Tibial artery (tissue), 4 donors: ENCODE measurements around the gene INF2.
A peak's percentile ranks its signal among the peaks of the same experiment; 100 is the strongest.

Experiments used
- DNase-seq, 2 donors: peaks; one replicate each; pipeline ENCODE4 v3.0.0-alpha.2; 2019
- H3K27ac ChIP-seq, 2 donors: fragments of 200-600 bp; sonication (generic) in 1 of 2; 1 replicate in 1 of 2; 2 replicates in 1 of 2; pipeline ENCODE4 v1.5.1; 2018 to 2019; ENCODE audit warnings: mild to moderate bottlenecking in 1 of 2
- H3K27me3 ChIP-seq, 2 donors: fragments of 200-600 bp; sonication (generic) in 1 of 2; one replicate each; pipeline versions ENCODE4 v1.5.1 to v1.6.0; 2016 to 2019
- H3K36me3 ChIP-seq, 3 donors: fragments of 200-600 bp; sonication (generic) in 2 of 3; one replicate each; pipeline ENCODE4 v1.5.1; 2016 to 2019; ENCODE audit warnings: mild to moderate bottlenecking in 2 of 3
- H3K4me1 ChIP-seq, 4 donors: fragments of 200-600 bp; sonication (generic) in 2 of 4; 1 replicate in 3 of 4; 2 replicates in 1 of 4; pipeline ENCODE4 v1.5.1; 2016 to 2019
- H3K4me3 ChIP-seq, 2 donors: fragments of 200-600 bp; sonication (generic) in 1 of 2; 1 replicate in 1 of 2; 2 replicates in 1 of 2; pipeline ENCODE4 v1.5.1; 2018 to 2019; ENCODE audit warnings: mild to moderate bottlenecking in 2 of 2
- H3K9me3 ChIP-seq, 3 donors: fragments of 200-600 bp; sonication (generic) in 1 of 3; one replicate each; pipeline ENCODE4 v1.5.1; 2016 to 2019
- CTCF ChIP-seq, 2 experiments: fragments of 200-600 bp in 1 of 2; fragments of 450-650 bp in 1 of 2; IDR thresholded peaks; one replicate each; pipeline ENCODE4 v1.5.1; 2017 to 2019; ENCODE audit warnings: antibody characterized with exemption in 2 of 2, mild to moderate bottlenecking in 1 of 2, moderate library complexity in 1 of 2
- intact Hi-C: fragments of 100-400 bp; cut with DNase I; formaldehyde crosslinking; loops from one replicate; pipeline ENCODE4 v1.15.0; 2023; ENCODE audit warnings: low total_unique reads

Gene INF2

GRCh38 chr14:104684449-104684821 lies 5.0 kb upstream of the INF2 start:
- Histone ChIP-seq H3K27ac (no peak overlapping the region), H3K27me3 (no peaks in the 10 kb centered on the region), H3K36me3 (no peaks in the 10 kb centered on the region), H3K4me3 (no peak overlapping the region), H3K9me3 (no peaks in the 10 kb centered on the region), H3K4me1 (peaks cover 0 to 61% (median 52%) of the 10 kb centered on the region in 4 donors)
- intact Hi-C loops, result no loop called here
- peak in 1 of 2 donors; percentile 53 for DNase-seq
- no peak for TF ChIP-seq CTCF (IDR thresholded peaks at IDR 0.05)

- Histone ChIP-seq H3K4me1 (peaks cover 0 to 53% (median 45%) of the 10 kb centered on the region in 4 donors), H3K4me3 (no peak overlapping the region), H3K27ac (no peak overlapping the region), H3K36me3 (no peaks in the 10 kb centered on the region), H3K27me3 (no peaks in the 10 kb centered on the region), H3K9me3 (no peaks in the 10 kb centered on the region)
- intact Hi-C loops, result no loop called here
- no peak for TF ChIP-seq CTCF (IDR thresholded peaks at IDR 0.05)
- no peak for DNase-seq
These were observed 4.0 kb upstream of the INF2 start for GRCh38 chr14:104685216-104685997.

GRCh38 chr14:104685998-104686610 lies 3.3 kb upstream of the INF2 start:
- intact Hi-C loops, result no loop called here
- no peaks in the 10 kb centered on the region for H3K9me3 ChIP-seq
- H3K27ac ChIP-seq, result no peak overlapping the region
- DNase-seq, result no peak
- TF ChIP-seq CTCF (IDR thresholded peaks at IDR 0.05), result no peak
- H3K4me1 ChIP-seq, result peaks cover 0 to 53% (median 45%) of the 10 kb centered on the region in 4 donors
- H3K36me3 ChIP-seq, result no peaks in the 10 kb centered on the region
- no peak overlapping the region for H3K4me3 ChIP-seq
- H3K27me3 ChIP-seq, result no peaks in the 10 kb centered on the region

- TF ChIP-seq CTCF (IDR thresholded peaks at IDR 0.05), result no peak
- H3K27me3 ChIP-seq, result no peaks in the 10 kb centered on the region
- DNase-seq, result peak in 1 of 2 donors; percentile 65
- H3K9me3 ChIP-seq, result no peaks in the 10 kb centered on the region
- peaks cover 3 to 53% (median 45%) of the 10 kb centered on the region in 4 donors for H3K4me1 ChIP-seq
- intact Hi-C loops, result no loop called here
- no peaks in the 10 kb centered on the region for H3K36me3 ChIP-seq
- H3K4me3 ChIP-seq, result no peak overlapping the region
- peak overlapping the region; percentile 88 to 93 for H3K27ac ChIP-seq
These were observed 2.5 kb upstream of the INF2 start for GRCh38 chr14:104686624-104687517.

- H3K4me3 ChIP-seq, result peak overlapping the region; percentile 78 to 95
- H3K36me3 ChIP-seq, result peaks cover 0 to 7% (median 0%) of the 10 kb centered on the region in 3 donors
- peak overlapping the region; percentile 88 to 93 for H3K27ac ChIP-seq
- no peaks in the 10 kb centered on the region for H3K9me3 ChIP-seq
- intact Hi-C loops, result no loop called here
- peak; percentile 60 to 94 for DNase-seq
- TF ChIP-seq CTCF (IDR thresholded peaks at IDR 0.05), result no peak
- H3K4me1 ChIP-seq, result peaks cover 10 to 53% (median 46%) of the 10 kb centered on the region in 4 donors
- H3K27me3 ChIP-seq, result no peaks in the 10 kb centered on the region
These were observed 1.6 kb upstream of the INF2 start for GRCh38 chr14:104687601-104688504.
